ENCODE results near the gene ZNF716. TPM values are rescaled to one million over a fixed set of nuclear protein-coding genes. Genes with fewer than 3 reads are reported as not detected.
"Not testable (repeated sequence)": the region's sequence is repeated elsewhere in the genome, so short reads cannot be mapped to it uniquely, and the experiment has no call there.

Gene ZNF716
- total RNA-seq, 2 donors from 2014 or later: not detected

DNA sequence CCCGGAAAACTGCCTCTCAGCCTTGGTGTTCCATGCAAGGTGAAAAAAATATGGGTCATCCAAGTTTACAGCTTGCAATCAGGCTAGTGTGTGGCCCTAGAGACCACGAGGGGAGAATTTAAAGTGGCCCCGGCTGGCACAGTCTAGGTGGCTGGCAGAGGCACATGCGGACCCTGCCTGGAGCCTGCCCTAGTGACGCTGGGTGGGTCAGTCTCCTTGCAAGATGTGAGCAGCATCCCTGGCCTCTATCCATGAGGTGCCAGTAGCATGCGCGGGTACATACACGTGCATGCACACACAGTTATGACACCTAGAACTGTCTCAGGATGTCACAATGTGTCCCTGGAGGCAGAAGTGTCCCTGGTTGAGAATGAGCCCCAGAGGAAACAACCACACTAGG, 22.4 kb upstream of the ZNF716 start:
- no peak overlapping the region for H3K27ac ChIP-seq
- WGBS, 2 donors: 73 to 83% methylated on average over 7 to 8 of the region's 8 CpGs
- no peak for TF ChIP-seq POLR2A (IDR thresholded peaks at IDR 0.05)
- TF ChIP-seq, protein P1, sequence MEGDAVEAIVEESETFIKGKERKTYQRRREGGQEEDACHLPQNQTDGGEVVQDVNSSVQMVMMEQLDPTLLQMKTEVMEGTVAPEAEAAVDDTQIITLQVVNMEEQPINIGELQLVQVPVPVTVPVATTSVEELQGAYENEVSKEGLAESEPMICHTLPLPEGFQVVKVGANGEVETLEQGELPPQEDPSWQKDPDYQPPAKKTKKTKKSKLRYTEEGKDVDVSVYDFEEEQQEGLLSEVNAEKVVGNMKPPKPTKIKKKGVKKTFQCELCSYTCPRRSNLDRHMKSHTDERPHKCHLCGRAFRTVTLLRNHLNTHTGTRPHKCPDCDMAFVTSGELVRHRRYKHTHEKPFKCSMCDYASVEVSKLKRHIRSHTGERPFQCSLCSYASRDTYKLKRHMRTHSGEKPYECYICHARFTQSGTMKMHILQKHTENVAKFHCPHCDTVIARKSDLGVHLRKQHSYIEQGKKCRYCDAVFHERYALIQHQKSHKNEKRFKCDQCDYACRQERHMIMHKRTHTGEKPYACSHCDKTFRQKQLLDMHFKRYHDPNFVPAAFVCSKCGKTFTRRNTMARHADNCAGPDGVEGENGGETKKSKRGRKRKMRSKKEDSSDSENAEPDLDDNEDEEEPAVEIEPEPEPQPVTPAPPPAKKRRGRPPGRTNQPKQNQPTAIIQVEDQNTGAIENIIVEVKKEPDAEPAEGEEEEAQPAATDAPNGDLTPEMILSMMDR (IDR thresholded peaks at IDR 0.05): no peak
- ATAC-seq (no peak), DNase-seq (no peak)
- H3K4me3 ChIP-seq: no peak overlapping the region
- intact Hi-C loops (cut with DNase I): no loop called here
- no peaks in the 10 kb centered on the region for H3K4me1 ChIP-seq
- H3K36me3 ChIP-seq (replicated peaks in 1 of 2; ENCODE audit: insufficient read depth in 1 of 2, low read depth in 2 of 2): no peaks in the 10 kb centered on the region
- H3K9me3 ChIP-seq: peaks cover 0 to 10% (median 0%) of the 10 kb centered on the region in 3 donors
- H3K27me3 ChIP-seq: no peaks in the 10 kb centered on the region

DNA sequence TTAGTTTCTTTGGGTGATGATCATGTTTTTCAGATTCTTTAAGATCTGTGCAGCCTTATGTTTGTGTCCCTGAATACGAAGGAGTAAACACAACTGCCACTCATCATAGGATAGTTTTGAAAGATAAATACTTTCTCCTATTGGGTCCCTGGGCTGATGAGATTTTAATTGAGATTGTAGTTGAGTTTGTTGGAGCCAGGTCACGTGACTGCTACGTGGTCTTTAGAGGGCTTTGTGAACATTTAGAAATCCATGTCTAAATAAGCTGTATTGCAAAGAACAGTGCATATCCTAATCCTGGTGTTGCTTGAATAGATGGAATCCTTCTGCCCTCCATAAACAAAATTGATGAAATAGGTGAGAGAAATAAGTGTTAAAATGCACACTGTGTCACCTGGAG, 17.4 kb upstream of the ZNF716 start:
- no peak overlapping the region for H3K4me3 ChIP-seq
- no peaks in the 10 kb centered on the region for H3K36me3 ChIP-seq (replicated peaks in 1 of 2; ENCODE audit: insufficient read depth in 1 of 2, low read depth in 2 of 2)
- no peak for TF ChIP-seq POLR2A (IDR thresholded peaks at IDR 0.05)
- TF ChIP-seq, protein P1 (IDR thresholded peaks at IDR 0.05): no peak
- no peaks in the 10 kb centered on the region for H3K27me3 ChIP-seq
- no peak for DNase-seq
- intact Hi-C loops (cut with DNase I): no loop called here
- H3K27ac ChIP-seq: no peak overlapping the region
- H3K4me1 ChIP-seq: no peaks in the 10 kb centered on the region
- WGBS, 2 donors: 24 to 28% methylated on average over 3 of the region's 3 CpGs
- H3K9me3 ChIP-seq: no peaks in the 10 kb centered on the region
- ATAC-seq: no peak

DNA sequence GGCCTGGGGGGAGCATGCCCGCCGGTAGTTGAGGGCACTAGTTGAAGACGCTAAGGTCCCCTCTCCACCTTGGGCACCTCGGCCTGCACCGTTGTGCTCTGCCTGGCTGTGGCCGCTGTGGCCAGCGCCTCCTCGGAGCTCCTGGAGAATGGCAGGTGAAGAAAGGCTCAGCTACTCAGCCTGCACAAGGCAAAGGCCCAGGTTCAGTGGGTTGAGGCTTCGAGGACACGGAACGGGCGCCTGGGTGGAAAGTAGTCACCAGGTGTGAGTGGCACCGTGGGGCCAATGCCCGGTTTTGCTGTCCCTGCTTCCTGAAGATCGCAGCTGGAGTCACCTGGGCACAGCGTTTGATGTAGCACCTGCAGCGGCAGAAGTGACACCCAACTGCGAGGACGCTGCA, 12.4 kb upstream of the ZNF716 start:
- no peak for ATAC-seq
- 82 to 87% methylated on average over 4 to 19 of the region's 19 CpGs for WGBS, 2 donors
- no peaks in the 10 kb centered on the region for H3K4me1 ChIP-seq
- TF ChIP-seq, protein P1 (IDR thresholded peaks at IDR 0.05): no peak
- no peak for TF ChIP-seq POLR2A (IDR thresholded peaks at IDR 0.05)
- no peaks in the 10 kb centered on the region for H3K27me3 ChIP-seq
- intact Hi-C loops (cut with DNase I): no loop called here
- no peak overlapping the region for H3K27ac ChIP-seq
- H3K9me3 ChIP-seq: no peaks in the 10 kb centered on the region
- no peak for DNase-seq
- H3K36me3 ChIP-seq (replicated peaks in 1 of 2; ENCODE audit: insufficient read depth in 1 of 2, low read depth in 2 of 2): no peaks in the 10 kb centered on the region
- H3K4me3 ChIP-seq: no peak overlapping the region

DNA sequence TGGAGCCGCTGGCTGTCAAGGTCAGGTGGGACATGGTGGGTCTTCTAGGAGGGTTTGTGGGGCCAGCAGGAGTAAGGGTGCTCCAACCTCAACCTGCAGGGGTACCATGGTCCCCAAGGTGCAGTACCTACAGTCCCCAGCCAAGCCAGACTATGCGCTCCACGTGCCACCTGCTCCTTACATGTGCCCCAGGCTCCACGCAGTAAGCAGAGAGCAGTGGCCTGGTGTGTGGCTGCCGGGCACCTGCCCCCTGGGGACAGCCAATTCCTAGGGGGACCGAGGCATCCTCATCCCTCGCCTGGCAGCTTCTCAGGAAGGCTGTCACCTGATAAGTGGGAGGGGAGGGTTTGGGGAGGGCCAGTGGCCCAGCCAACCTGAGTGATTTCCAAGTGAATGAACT, 11.7 kb upstream of the ZNF716 start:
- DNase-seq: no peak
- TF ChIP-seq POLR2A (IDR thresholded peaks at IDR 0.05): no peak
- TF ChIP-seq, protein P1 (IDR thresholded peaks at IDR 0.05): no peak
- H3K4me1 ChIP-seq: no peaks in the 10 kb centered on the region
- H3K27me3 ChIP-seq: no peaks in the 10 kb centered on the region
- no peaks in the 10 kb centered on the region for H3K36me3 ChIP-seq (replicated peaks in 1 of 2; ENCODE audit: insufficient read depth in 1 of 2, low read depth in 2 of 2)
- H3K27ac ChIP-seq: no peak overlapping the region
- intact Hi-C loops (cut with DNase I): no loop called here
- no peak overlapping the region for H3K4me3 ChIP-seq
- no peak for ATAC-seq
- 36 to 75% methylated on average over 3 to 7 of the region's 7 CpGs for WGBS, 2 donors
- no peaks in the 10 kb centered on the region for H3K9me3 ChIP-seq

DNA sequence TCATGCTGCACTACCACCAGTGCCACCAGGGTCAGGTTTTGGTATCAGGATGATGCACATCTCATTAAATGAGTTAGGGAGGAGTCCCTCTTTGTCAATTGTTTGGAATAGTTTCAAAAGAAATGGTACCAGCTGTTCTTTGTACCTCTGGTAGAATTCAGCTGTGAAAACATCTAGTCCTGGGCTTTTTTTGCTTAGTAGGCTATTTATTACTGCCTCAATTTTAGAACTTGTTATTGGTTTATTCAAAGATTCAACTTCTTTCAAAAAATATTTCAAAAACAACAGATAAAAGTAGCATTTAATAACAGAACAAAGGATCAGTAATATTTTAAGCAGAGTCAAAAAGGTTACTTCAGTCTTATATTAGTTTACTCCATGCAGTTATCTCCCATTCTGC, 6.4 kb upstream of the ZNF716 start:
- no peak for ATAC-seq
- no peaks in the 10 kb centered on the region for H3K9me3 ChIP-seq

DNA sequence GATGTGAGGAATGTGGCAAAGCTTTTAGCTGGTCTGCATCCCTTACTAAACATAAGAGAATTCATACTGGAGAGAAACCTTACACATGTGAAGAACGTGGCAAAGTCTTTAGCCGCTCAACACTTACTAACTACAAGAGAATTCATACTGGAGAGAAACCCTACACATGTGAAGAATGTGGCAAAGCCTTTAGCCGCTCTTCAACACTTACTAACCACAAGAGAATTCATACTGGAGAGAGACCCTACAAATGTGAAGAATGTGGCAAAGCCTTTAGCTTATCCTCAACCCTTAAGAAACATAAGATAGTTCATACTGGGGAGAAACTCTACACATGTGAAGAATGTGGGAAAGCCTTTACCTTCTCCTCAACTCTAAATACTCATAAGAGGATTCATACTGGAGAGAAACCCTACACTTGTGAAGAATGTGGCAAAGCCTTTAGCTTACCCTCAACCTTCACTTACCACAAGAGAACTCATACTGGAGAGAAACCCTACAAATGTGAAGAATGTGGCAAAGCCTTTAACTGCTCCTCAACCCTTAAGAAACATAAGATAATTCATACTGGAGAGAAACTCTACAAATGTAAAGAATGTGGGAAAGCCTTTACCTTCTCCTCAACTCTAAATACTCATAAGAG, 19.3 kb downstream of the ZNF716 start:
- intact Hi-C loops (cut with DNase I); H3K4me3 ChIP-seq; DNase-seq; H3K4me1 ChIP-seq; H3K27ac ChIP-seq; ATAC-seq; H3K27me3 ChIP-seq; H3K36me3 ChIP-seq (replicated peaks in 1 of 2; ENCODE audit: insufficient read depth in 1 of 2, low read depth in 2 of 2): not testable (repeated sequence)
- WGBS, 2 donors: 61 to 67% methylated on average over 3 of the region's 3 CpGs
- peaks cover 0 to 24% (median 0%) of the 10 kb centered on the region in 3 donors for H3K9me3 ChIP-seq

More for the DNA sequence above, 6.4 kb upstream of the ZNF716 start:
- H3K27me3 ChIP-seq: no peaks in the 10 kb centered on the region
- no peak for TF ChIP-seq POLR2A (IDR thresholded peaks at IDR 0.05)
- TF ChIP-seq, protein P1 (IDR thresholded peaks at IDR 0.05): no peak
- no peak for DNase-seq
- intact Hi-C loops (cut with DNase I): no loop called here
- H3K4me3 ChIP-seq: no peak overlapping the region
- H3K4me1 ChIP-seq: no peaks in the 10 kb centered on the region
- H3K36me3 ChIP-seq (replicated peaks in 1 of 2; ENCODE audit: insufficient read depth in 1 of 2, low read depth in 2 of 2): no peaks in the 10 kb centered on the region
- no peak overlapping the region for H3K27ac ChIP-seq

DNA sequence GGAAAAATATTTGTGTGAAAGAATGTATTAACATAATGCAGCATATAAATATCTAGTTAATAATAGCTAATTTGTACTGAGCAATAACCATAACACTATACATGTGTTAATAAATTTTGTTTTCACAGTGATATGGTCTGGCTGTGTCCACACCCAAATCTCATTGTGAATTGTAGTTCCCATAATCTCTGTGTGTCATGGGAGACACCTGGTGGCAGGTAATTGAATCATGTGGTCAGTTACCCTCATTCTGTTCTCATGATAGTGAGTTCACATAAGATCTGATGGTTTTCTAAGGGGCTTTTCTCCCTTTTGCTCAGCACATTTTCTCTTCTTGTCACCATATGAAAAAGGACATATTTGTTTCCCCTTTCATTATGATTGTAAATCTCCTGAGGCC, 30.3 kb downstream of the ZNF716 start:
- H3K36me3 ChIP-seq (replicated peaks in 1 of 2; ENCODE audit: insufficient read depth in 1 of 2, low read depth in 2 of 2); H3K9me3 ChIP-seq; H3K4me3 ChIP-seq; H3K27ac ChIP-seq; H3K27me3 ChIP-seq; H3K4me1 ChIP-seq; DNase-seq; ATAC-seq; intact Hi-C loops (cut with DNase I): not testable (repeated sequence)
